GM18517 (cell line): ENCODE results near the gene DNAJC2.
"Not testable (repeated sequence)": the region's sequence is repeated elsewhere in the genome, so short reads cannot be mapped to it uniquely, and the experiment has no call there.

ENCODE experiments used
- ATAC-seq: cut with Tn5 transposase; IDR thresholded peaks from one replicate; pipeline ENCODE4 v1.9.1; 2021; ENCODE audit warnings: mild to moderate bottlenecking, moderate library complexity; ENCODE audit not compliant: unreplicated experiment

Gene DNAJC2

DNA sequence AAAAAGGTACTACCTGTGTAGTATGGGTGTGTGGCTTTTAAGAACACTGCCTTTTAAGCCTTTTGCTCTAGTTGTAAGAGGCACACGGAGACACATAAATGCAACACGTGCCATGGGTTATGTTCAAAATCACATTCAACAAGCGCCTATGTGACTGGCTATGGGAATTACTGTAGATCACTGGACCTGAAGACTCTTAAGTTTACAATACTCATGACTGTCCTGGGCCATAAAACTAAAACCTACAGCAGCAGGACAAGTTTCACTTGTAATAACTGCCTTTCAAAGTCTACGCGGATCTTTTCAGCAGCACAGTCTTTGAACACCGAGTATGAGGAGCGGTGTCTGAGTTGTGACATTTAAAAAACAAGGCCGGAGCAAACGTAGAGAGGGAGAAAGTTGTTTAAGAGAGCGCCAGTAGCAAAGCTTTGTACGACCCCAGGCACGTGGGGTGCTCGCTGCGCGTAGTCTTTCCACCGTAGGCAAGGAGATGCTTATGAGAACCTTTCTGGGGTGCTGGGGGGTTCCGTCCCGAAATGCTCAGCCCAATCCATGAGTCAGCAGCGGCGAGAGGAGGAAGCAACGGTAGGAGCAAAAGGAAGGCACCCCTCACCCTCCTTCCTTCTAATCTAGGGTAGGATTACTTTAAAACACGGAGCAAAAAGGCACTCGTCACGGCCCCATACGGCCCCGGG, 662 bp downstream of the DNAJC2 start:
- no peak for ATAC-seq

GRCh38 chr7:103343332-103343731, 1.2 kb downstream of the DNAJC2 start:
- ATAC-seq: no peak

GRCh38 chr7:103341466-103341865, 3.1 kb downstream of the DNAJC2 start:
- ATAC-seq: no peak

DNA sequence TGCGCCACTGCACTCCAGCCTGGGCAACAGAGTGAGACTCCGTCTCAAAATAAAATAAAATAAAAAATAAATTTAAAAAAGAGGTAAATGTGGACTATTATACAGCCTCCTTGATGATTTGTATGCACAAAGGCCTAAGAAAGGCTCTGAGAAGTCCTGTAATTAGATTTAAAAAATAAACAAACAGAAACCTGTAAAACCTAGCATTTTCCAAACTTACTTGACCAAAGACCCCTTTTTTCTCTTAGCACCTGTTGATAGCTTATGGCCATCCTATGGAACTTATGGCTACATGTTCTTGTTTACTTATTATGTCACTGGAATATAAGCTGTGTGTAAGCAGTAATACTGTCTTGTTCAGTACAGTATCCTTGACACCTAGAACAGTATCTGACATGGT, 5.7 kb downstream of the DNAJC2 start:
- ATAC-seq: no peak

DNA sequence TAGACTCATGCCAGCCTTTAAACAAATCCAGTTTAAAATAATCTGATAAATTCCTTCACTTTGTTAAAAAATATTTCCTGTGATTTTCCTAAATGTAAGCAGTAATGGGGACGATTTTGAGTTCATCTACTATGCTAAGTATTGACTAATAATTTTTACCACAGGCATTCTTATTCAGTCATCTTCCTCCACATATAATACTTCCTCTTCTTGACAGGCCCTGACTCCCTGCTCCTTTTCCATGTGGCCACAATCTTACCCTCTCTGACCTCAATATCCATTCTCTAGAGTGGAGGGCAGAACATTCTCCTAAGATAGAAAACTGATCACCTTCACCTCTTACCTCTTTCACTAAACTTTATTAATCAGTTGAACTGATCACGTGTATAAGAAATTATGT, 7.8 kb downstream of the DNAJC2 start:
- no peak for ATAC-seq

- no peak for ATAC-seq
Measured at GRCh38 chr7:103325744-103326143, 18.8 kb downstream of the DNAJC2 start.

DNA sequence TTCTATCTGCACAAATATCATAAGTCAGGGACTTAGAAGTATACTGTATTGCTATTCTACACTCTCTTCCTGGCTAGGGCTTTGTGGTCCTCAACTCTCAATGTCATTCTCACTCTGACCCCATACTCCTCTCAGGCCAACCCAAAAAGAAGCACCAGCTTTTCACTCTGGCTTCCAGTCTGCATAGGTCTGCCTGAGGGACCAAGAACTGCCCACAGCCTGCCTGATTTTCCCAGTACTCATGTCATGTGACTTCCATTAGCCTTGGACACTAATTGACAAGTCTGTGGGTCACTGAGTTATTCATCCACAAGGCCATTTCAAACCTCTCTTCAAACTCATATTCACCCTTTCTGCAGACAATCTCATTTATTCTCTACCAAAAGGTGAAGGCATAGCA, 27.6 kb downstream of the DNAJC2 start:
- ATAC-seq: no peak

- ATAC-seq: no peak
Measured at GRCh38 chr7:103316380-103316941, 28.1 kb downstream of the DNAJC2 start.

- no peak for ATAC-seq
Measured at GRCh38 chr7:103314852-103315251, 29.7 kb downstream of the DNAJC2 start.

- ATAC-seq: no peak
Measured at GRCh38 chr7:103307503-103308231, 36.9 kb downstream of the DNAJC2 start.

- ATAC-seq: no peak
Measured at GRCh38 chr7:103301441-103301840, 43.1 kb downstream of the DNAJC2 start.

DNA sequence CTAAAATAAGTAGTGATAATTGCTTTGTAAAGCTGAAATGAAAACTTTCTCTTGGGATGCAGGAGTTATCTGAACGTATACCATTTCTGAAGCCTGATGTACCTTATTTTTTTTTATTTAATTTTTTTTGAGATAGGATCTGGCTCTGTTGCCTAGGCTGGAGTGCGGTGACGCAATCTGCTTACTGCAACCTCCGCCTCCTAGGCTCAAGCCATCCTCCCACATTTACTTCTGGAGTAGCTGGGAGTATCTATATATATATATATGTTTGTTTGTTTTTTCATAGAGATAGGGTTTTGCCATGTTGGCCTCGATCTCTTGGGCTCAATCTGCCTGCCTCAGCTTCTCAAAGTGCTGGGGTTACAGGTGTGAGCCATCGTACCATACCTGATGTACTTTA, 44.9 kb downstream of the DNAJC2 start:
- no peak for ATAC-seq

DNA sequence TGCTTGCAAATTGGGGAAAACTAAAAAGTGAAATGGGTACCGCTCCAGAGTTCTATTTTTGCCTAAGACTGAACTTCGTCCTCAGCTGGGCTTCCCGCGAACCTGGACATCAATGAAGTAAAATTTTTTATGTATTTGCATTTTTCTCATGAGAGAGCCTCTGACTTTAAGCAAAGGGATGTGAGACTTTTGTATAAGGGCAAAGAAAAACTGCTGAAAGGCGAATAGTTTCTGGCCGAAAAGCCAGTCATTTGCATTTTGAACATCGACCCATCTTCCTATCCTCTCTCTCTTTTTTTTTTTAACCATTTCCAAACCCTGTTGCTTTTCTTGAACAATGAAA, 46.8 kb downstream of the DNAJC2 start:
- ATAC-seq: peak; percentile 16

GRCh38 chr7:103296901-103297836, 47.4 kb downstream of the DNAJC2 start, which contains the start of gene PMPCB:
Gene PMPCB, plus strand, starts transcription at chr7:103297435. Its CDS starts 25 bp downstream, at chr7:103297460.
- ATAC-seq: peak; percentile 90

- no peak for ATAC-seq
Measured at GRCh38 chr7:103293526-103293925, 51.0 kb downstream of the DNAJC2 start.

GRCh38 chr7:103292122-103292521, 52.4 kb downstream of the DNAJC2 start:
- ATAC-seq: no peak

- ATAC-seq: not testable (repeated sequence)
Measured at GRCh38 chr7:103282802-103283427, 61.7 kb downstream of the DNAJC2 start.

DNA sequence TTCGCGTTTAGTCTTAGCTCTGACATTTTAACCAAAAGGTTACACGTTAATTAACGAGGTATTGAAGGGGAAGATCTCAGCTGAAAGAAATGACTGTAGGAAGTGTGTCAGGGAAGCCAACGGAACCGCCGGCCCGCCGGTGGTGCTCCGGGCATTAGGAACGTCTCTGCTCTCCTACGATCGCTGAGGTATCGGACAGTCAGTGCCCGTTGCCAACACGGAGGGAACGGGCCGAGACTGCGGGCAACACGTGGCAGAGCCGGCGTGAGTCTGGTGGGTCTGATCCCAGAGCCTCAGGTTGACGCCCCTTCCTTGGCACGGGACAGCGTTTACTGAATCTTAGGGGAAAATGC, 63.8 kb downstream of the DNAJC2 start:
- ATAC-seq: peak; percentile 13

DNA sequence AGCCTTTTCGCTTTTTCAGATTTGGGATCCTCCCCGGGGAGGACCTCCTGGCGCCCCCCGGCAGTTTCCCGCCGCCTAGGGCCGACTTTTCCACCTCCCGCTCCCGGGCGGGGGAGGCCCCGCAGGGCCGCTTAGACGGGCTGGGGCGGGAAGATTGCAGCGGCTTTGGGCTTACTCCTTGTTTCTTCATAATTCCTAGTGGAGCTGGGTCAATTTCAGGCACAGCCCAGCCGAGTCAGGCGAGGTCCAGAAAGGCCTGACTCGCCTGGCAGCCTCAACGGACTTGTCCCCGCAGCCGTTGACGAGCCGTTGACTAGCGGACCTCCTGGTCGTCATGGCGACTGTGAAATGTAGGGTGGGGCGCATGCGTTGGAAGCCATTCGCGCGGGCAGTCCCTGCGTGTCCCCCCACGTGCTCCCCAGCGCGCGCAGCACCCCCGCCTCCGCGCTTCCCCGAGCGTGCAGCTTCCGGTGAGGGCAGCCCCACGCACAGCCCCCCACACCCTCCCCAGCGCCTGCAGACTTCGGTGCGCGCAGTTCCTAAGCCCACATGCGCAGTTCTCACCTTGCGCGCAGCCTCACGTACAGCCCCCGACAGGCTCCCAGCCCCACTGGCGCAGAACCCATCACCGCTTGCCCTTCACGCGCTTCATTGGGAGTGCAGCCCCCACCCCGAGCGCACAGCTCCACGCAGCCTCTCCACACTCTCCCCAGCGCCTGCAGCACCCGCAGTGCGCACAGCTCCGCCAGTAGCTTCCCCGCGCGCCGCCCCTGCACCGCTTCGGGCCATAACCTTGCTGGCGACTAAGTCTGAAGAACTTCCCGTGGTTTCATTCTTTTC, 64.4 kb downstream of the DNAJC2 start:
- peak; percentile 90 for ATAC-seq

DNA sequence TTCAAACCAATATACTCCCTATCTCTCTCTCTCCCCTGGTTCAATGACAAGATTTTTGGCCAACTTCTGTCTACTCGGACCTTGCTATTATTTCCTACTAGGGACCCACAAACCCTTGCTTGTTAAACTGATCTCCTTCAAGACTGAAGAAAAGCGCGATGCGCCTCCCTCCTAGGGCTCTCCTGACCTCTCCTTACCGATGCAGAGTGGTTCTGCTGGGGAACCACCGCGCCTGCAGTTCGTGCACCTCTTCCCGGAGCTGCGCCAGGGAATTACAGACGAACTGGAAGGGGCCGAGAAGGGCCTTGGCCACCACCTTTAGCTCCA, 65.0 kb downstream of the DNAJC2 start:
- ATAC-seq: peak; percentile 51
